ENCODE results near the gene ZBTB20. TPM values are rescaled to one million over a fixed set of nuclear protein-coding genes. Genes with fewer than 3 reads are reported as not detected.
"Not testable (repeated sequence)": the region's sequence is repeated elsewhere in the genome, so short reads cannot be mapped to it uniquely, and the experiment has no call there.

The ZBTB20 gene
- total RNA-seq, 5 donors from 2014 or later (not counting 1 experiment from before 2014, with no cell fraction given), result 43.1 to 80.7 (median 48.4) TPM

GRCh38 chr3:115184859-115185572 lies 37.9 kb upstream of the ZBTB20 start:
- H3K36me3 Mint-ChIP-seq; H3K4me1 ChIP-seq (ENCODE audit: control insufficient read depth in 1 of 2, extremely low read depth in 1 of 2, insufficient read depth in 2 of 2, low read length in 2 of 2); H3K4me3 ChIP-seq (ENCODE audit: control insufficient read depth in 1 of 2, extremely low read depth in 1 of 2, low read length in 1 of 2); DNase-seq; H3K27ac ChIP-seq (ENCODE audit: low read length); ATAC-seq (replicated peaks in 1 of 4); H3K27ac Mint-ChIP-seq; H3K27me3 ChIP-seq (replicated peaks in 1 of 2; ENCODE audit: control insufficient read depth in 2 of 2, extremely low read depth in 1 of 2, insufficient read depth in 2 of 2, low read length in 1 of 2); H3K27me3 Mint-ChIP-seq; H3K9me3 ChIP-seq; H3K4me3 Mint-ChIP-seq; H3K4me1 Mint-ChIP-seq; H3K36me3 ChIP-seq (ENCODE audit: control insufficient read depth in 2 of 2, extremely low read depth in 1 of 2, insufficient read depth in 1 of 2, low read length in 1 of 2); POLR2A ChIA-PET; H3K9me3 Mint-ChIP-seq: not testable (repeated sequence)
- CTCF ChIA-PET, result interaction anchor here in 1 of 2 donors (0.8 kb wide), 1 partner anchor 16 kb away, joined by 6 read pairs; no protein-coding TSS in a partner anchor
- WGBS (ENCODE audit: insufficient coverage), result 97% methylated on average over 25 of the region's 32 CpGs

- H3K36me3 Mint-ChIP-seq; H3K4me3 ChIP-seq (ENCODE audit: control insufficient read depth in 1 of 2, extremely low read depth in 1 of 2, low read length in 1 of 2); H3K27me3 ChIP-seq (replicated peaks in 1 of 2; ENCODE audit: control insufficient read depth in 2 of 2, extremely low read depth in 1 of 2, insufficient read depth in 2 of 2, low read length in 1 of 2); H3K27ac ChIP-seq (ENCODE audit: low read length); H3K9me3 ChIP-seq; H3K4me3 Mint-ChIP-seq; H3K4me1 Mint-ChIP-seq; DNase-seq; H3K27me3 Mint-ChIP-seq; ATAC-seq (replicated peaks in 1 of 4); H3K4me1 ChIP-seq (ENCODE audit: control insufficient read depth in 1 of 2, extremely low read depth in 1 of 2, insufficient read depth in 2 of 2, low read length in 2 of 2); POLR2A ChIA-PET; H3K27ac Mint-ChIP-seq; H3K36me3 ChIP-seq (ENCODE audit: control insufficient read depth in 2 of 2, extremely low read depth in 1 of 2, insufficient read depth in 1 of 2, low read length in 1 of 2): not testable (repeated sequence)
- 62% methylated on average over 5 of the region's 10 CpGs for WGBS (ENCODE audit: insufficient coverage)
- CTCF ChIA-PET, result interaction anchor here in 1 of 2 donors (0.6 kb wide), 2 partner anchors 184 to 795 kb away, joined by 3 to 4 read pairs; no protein-coding TSS in a partner anchor
- H3K9me3 Mint-ChIP-seq, result peaks cover 0 to 13% (median 6%) of the 10 kb centered on the region in 3 donors
These were observed 31.8 kb upstream of the ZBTB20 start for GRCh38 chr3:115178930-115179329.

- CTCF ChIA-PET, result interaction anchor here (0.6 to 8.0 kb wide), 7 partner anchors 15 to 1433 kb away, joined by 3 to 81 read pairs (median 7); no protein-coding TSS in a partner anchor
- Mint-ChIP-seq H3K4me1 (peaks cover 12 to 13% (median 12%) of the 10 kb centered on the region in 3 donors), H3K27ac (no peak overlapping the region), H3K4me3 (no peak overlapping the region), H3K27me3 (no peaks in the 10 kb centered on the region), H3K36me3 (no peaks in the 10 kb centered on the region), H3K9me3 (no peaks in the 10 kb centered on the region)
- POLR2A ChIA-PET, result no interaction called here
- ATAC-seq (replicated peaks in 1 of 4), result no peak
- no peak overlapping the region for H3K4me3 ChIP-seq (ENCODE audit: control insufficient read depth in 1 of 2, extremely low read depth in 1 of 2, low read length in 1 of 2)
- WGBS (ENCODE audit: insufficient coverage), result no CpG with 5 or more reads among the region's 2 CpGs
- H3K9me3 ChIP-seq, result no peaks in the 10 kb centered on the region
- no peaks in the 10 kb centered on the region for H3K36me3 ChIP-seq (ENCODE audit: control insufficient read depth in 2 of 2, extremely low read depth in 1 of 2, insufficient read depth in 1 of 2, low read length in 1 of 2)
- no peaks in the 10 kb centered on the region for H3K27me3 ChIP-seq (replicated peaks in 1 of 2; ENCODE audit: control insufficient read depth in 2 of 2, extremely low read depth in 1 of 2, insufficient read depth in 2 of 2, low read length in 1 of 2)
- DNase-seq, result peak in 1 of 35 experiments; percentile 27
- H3K4me1 ChIP-seq (ENCODE audit: control insufficient read depth in 1 of 2, extremely low read depth in 1 of 2, insufficient read depth in 2 of 2, low read length in 2 of 2), result peaks cover 9 to 10% of the 10 kb centered on the region in 2 experiments
- H3K27ac ChIP-seq (ENCODE audit: low read length), result no peak overlapping the region
These were observed 22.7 kb upstream of the ZBTB20 start for GRCh38 chr3:115169808-115170207.

GRCh38 chr3:115165701-115166100 lies 18.6 kb upstream of the ZBTB20 start:
- no peaks in the 10 kb centered on the region for H3K27me3 Mint-ChIP-seq
- Histone ChIP-seq H3K27ac (ENCODE audit: low read length) (peak overlapping the region; percentile 63), H3K4me3 (ENCODE audit: control insufficient read depth in 1 of 2, extremely low read depth in 1 of 2, low read length in 1 of 2) (no peak overlapping the region), H3K9me3 (no peaks in the 10 kb centered on the region), H3K36me3 (ENCODE audit: control insufficient read depth in 2 of 2, extremely low read depth in 1 of 2, insufficient read depth in 1 of 2, low read length in 1 of 2) (no peaks in the 10 kb centered on the region), H3K27me3 (replicated peaks in 1 of 2; ENCODE audit: control insufficient read depth in 2 of 2, extremely low read depth in 1 of 2, insufficient read depth in 2 of 2, low read length in 1 of 2) (no peaks in the 10 kb centered on the region), H3K4me1 (ENCODE audit: control insufficient read depth in 1 of 2, extremely low read depth in 1 of 2, insufficient read depth in 2 of 2, low read length in 2 of 2) (peaks cover 21 to 24% of the 10 kb centered on the region in 2 experiments)
- H3K27ac Mint-ChIP-seq, result peak overlapping the region; percentile 91 to 93
- DNase-seq (peak in 4 of 35 experiments; percentile 8 to 51 (median 24)), ATAC-seq (replicated peaks in 1 of 4) (peak; percentile 65 to 77 (median 71))
- ChIA-PET CTCF (interaction anchor here (0.5 to 8.0 kb wide), 11 partner anchors 15 to 1435 kb away, joined by 3 to 81 read pairs (median 3); partner anchors contain the start of gene ZBTB20 (in 1 of the 2)), POLR2A (interaction anchor here (0.6 to 4.2 kb wide), 7 partner anchors 13 to 124 kb away, joined by 4 to 38 read pairs (median 8); partner anchors contain the start of gene ZBTB20 (in 1 of the 2))
- no peaks in the 10 kb centered on the region for H3K36me3 Mint-ChIP-seq
- WGBS (ENCODE audit: insufficient coverage), result 7% methylated on average over 2 of the region's 3 CpGs
- peak overlapping the region; percentile 50 to 68 (median 52) for H3K4me3 Mint-ChIP-seq
- H3K9me3 Mint-ChIP-seq, result no peaks in the 10 kb centered on the region
- peaks cover 33 to 35% (median 33%) of the 10 kb centered on the region in 3 donors for H3K4me1 Mint-ChIP-seq

GRCh38 chr3:115165266-115165665 lies 18.2 kb upstream of the ZBTB20 start:
- Histone ChIP-seq H3K36me3 (ENCODE audit: control insufficient read depth in 2 of 2, extremely low read depth in 1 of 2, insufficient read depth in 1 of 2, low read length in 1 of 2) (no peaks in the 10 kb centered on the region), H3K4me3 (ENCODE audit: control insufficient read depth in 1 of 2, extremely low read depth in 1 of 2, low read length in 1 of 2) (no peak overlapping the region), H3K27me3 (replicated peaks in 1 of 2; ENCODE audit: control insufficient read depth in 2 of 2, extremely low read depth in 1 of 2, insufficient read depth in 2 of 2, low read length in 1 of 2) (no peaks in the 10 kb centered on the region), H3K4me1 (ENCODE audit: control insufficient read depth in 1 of 2, extremely low read depth in 1 of 2, insufficient read depth in 2 of 2, low read length in 2 of 2) (peaks cover 21 to 24% of the 10 kb centered on the region in 2 experiments), H3K27ac (ENCODE audit: low read length) (peak overlapping the region; percentile 63), H3K9me3 (no peaks in the 10 kb centered on the region)
- WGBS (ENCODE audit: insufficient coverage), result 86% methylated on average over 1 of the region's 2 CpGs
- ATAC-seq (replicated peaks in 1 of 4) (peak; percentile 93 to 96 (median 94)), DNase-seq (peak in 29 of 35 experiments; percentile 14 to 72 (median 33))
- peaks cover 35 to 37% (median 35%) of the 10 kb centered on the region in 3 donors for H3K4me1 Mint-ChIP-seq
- no peaks in the 10 kb centered on the region for H3K27me3 Mint-ChIP-seq
- CTCF ChIA-PET, result interaction anchor here (0.5 to 8.0 kb wide), 9 partner anchors 14 to 745 kb away, joined by 3 to 81 read pairs (median 6); partner anchors contain the start of gene ZBTB20 (in 1 of the 2)
- POLR2A ChIA-PET, result interaction anchor here (0.6 to 4.2 kb wide), 6 partner anchors 12 to 65 kb away, joined by 4 to 38 read pairs (median 8); partner anchors contain the start of gene ZBTB20 (in 1 of the 2)
- peak overlapping the region; percentile 50 to 68 (median 52) for H3K4me3 Mint-ChIP-seq
- H3K9me3 Mint-ChIP-seq, result no peaks in the 10 kb centered on the region
- no peaks in the 10 kb centered on the region for H3K36me3 Mint-ChIP-seq
- peak overlapping the region; percentile 91 to 93 for H3K27ac Mint-ChIP-seq

Data from T-cell (primary cell).